NCI-H2081 treated with DMSO at 0.1 percent for 48 hours (cell line): Measurements from ENCODE around the gene EGFL7.

Experiments used
- DNase-seq: peaks from one replicate; lab custom pipeline; 2025; lab: John Stamatoyannopoulos, UW

The EGFL7 gene

DNA sequence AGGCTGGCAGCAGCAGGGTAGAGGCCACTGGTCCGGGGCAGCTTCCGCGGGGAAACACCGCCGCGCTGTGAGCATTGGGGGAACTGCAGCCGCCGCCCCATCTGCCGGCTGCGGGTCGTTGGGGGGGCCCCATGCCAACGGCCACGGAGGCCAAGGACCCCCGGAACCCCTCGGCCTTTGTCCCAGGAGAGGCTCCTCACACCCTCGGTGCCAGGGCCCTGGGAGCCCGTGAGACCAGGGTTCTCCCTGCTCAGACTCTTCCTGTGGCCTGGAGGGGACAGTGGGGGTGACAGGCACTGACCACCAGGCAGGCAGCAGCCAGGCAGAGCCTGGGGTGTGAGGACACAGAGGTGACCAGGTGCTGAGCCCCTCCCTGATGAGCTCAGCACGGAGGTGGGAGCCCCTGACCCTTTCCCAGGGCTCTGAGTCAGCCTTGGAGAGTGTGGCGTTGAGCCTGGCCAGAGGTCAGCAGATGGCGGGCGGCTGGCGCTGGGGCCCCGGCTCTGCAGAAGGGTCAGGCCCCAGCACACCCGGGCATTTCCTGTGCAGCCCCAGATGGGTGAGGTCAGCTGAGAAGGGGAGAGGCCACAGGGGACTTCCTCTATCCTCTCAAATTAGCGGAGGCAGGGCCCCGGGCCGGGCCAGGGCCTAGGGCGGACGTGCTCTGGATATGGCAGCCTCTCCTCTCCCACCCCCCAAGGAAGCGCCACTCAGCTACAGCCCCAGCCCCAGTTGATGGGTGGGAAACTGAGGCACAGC lies 17.9 kb upstream of the EGFL7 start:
- DNase-seq = no peak

- no peak for DNase-seq
These were observed 17.3 kb upstream of the EGFL7 start for GRCh38 chr9:136645352-136645902.

GRCh38 chr9:136645903-136646754 lies 16.6 kb upstream of the EGFL7 start:
- no peak for DNase-seq

DNA sequence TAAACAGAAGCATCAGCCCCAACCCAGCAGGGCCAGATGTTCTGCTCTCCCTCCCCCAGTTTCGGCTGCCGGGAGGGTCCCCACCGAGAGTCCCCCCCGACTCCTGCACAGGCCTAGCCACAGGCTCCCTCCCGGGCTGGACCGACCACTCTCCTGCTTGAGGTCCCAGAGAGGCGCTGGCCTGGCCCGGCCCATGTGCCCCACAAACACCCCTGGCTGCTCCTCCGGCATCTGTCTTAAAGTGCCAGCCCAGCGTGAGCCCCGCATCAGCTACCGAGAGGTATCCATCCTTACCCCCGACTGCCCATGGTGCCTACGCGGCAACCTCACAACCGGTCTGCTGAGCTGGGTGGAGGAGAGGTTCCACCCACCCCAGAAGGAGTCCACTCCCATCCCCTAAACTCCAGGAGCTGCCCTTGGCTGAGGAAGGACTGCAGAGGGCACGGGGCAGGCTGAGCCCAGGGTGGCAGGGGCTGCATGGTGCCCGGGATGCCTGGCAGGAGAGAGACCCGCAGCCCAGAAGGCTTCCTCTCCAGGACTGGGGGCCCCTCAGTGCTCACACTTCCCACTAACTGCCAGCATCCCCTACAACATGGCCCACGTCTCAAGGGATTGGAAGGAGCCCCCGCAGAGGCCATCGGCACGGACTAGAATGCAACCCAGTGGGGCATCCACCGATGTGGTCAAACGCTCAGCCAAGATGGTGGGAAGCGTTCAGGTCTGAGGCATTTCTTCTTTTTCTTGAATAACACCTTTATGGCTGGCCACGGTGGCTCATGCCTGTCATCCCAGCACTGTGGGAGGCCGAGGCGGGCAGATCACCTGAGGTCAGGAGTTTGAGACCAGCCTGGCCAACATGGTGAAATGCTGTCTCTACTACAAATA lies 15.6 kb upstream of the EGFL7 start:
- no peak for DNase-seq

GRCh38 chr9:136648751-136649150 lies 14.0 kb upstream of the EGFL7 start:
- DNase-seq = no peak

DNA sequence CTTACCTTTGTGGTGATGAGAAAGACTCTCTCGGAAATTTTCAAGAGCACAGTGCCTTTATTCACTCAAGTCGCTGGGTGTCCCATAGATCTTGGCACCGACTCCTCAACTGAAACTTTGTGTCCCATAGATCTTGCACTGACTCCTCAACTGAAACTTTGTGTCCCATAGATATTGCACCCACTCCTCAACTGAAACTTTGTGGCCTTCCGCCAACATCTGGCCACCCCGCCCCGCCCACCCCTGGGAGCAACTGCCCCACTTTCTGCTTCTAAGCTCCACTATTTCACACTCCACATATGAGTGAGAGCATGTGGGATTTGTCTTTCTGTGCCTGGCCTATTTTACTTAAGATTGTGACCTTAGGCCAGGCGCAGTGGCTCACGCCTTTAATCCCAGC lies 12.7 kb upstream of the EGFL7 start:
- DNase-seq = no peak

- DNase-seq = no peak
These were observed 12.1 kb upstream of the EGFL7 start for GRCh38 chr9:136650648-136651047.

- DNase-seq = no peak
These were observed 10.9 kb upstream of the EGFL7 start for GRCh38 chr9:136651860-136652259.

DNA sequence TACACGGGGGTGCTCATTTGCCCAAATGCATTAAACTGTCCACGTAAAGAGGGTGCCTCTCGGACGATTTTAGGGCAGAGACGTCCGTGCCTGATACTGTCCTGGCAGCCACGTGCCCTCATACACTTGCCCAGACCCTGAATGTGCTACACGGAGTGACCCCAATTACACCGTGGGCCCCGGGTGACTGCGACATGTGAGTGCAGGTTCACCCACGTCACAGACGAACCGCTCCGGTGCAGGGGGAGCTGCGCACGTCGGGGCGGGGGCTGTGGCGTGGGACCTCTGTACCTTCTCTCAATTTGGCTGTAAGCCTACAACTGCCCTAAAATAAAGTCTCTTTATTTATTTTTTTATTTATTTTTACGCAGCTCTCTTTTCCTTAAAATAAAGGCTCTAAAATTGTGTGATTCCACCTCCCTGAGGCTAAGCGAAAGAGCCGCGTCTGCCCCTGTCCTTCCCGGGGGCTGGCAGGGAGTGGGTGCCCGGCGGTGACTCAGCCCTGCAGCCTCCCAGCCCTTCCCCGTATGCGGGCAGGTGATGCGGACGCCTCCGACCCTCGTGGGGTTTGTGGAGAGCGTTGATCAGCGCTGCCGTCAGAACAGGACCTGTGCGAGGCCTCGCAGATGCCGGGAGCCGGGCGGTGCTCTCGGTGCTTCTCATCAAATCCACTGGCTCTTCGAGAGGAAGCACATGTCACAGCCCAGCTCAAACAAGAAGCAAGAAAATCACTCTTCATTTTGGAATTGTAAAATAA lies 9.2 kb upstream of the EGFL7 start:
- no peak for DNase-seq

GRCh38 chr9:136654820-136655535 lies 7.7 kb upstream of the EGFL7 start:
- no peak for DNase-seq

GRCh38 chr9:136655536-136656182 lies 7.1 kb upstream of the EGFL7 start:
- no peak for DNase-seq

DNA sequence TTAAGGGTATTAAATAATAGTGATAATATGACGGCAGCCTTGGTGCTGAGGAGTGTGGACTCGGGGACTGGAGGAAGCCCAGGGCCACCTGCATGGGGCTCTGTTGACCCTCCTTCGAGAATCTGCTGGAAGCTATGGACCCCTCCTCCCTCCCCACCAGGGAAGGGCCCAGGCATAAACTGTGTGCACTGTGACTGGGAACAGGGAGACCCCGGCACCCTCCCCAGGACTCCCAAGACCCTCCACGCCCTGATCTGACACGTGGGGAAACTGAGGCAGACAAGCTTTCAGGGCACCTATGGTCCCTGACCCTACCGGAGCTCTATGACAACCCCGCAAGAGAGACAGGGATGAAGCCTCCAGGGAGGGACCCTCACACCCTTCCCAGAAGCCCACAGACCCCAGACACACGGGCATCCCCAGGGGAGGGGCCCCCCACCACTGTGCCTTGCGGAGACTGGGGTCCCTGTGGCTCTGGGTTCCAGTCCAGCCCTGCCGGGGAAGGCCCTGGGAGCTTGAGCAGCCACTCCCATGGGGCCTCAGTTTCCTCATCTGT lies 6.5 kb upstream of the EGFL7 start:
- no peak for DNase-seq

- DNase-seq = no peak
These were observed 5.7 kb upstream of the EGFL7 start for GRCh38 chr9:136656795-136657611.

DNA sequence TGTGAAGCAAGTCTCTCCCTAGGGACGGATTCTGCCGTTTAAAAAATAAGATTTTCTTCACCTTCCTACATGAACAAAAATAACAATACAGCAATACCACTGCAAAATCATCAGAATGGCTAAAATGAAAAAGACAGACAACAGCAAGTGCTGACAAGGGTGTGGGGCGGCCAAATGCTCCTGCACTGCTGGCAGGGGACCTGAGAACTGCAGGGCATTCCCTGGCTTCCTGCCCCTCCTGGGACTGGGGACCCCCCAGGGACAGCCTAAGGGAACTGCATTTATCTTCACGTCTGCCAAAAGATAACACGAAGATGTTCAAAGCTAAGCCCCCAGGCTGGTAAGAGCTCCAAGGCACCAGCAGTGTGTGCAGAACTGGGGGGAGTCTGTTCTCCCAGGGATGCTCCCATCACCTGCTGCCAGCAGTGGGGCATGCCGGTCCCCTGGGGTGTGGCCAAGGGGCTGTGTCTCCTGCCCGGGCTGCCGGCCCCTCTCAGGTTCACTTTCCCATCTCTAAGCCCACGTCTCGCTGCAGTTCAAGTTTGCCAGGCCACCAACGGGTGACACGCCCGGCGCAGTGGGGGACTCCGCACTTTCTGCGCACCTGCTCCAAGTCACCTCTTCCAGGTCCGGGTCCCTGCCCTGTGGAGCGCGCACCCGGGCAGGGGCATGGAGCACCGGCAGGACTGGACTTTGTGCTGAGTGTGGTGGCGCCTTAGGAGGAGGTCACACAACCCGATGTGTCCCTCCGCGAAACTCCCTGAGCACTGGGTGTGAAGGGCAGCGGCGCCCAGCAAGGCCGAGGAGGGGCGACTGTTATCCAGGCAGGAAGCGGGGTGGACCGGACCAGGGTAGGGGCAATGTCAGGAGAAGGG lies 4.5 kb upstream of the EGFL7 start:
- DNase-seq = no peak

- DNase-seq = no peak
These were observed 3.7 kb upstream of the EGFL7 start for GRCh38 chr9:136658849-136659535.

- DNase-seq = no peak
These were observed 2.6 kb upstream of the EGFL7 start for GRCh38 chr9:136659861-136660784.
